GM19468 (cell line): Measurements from ENCODE around the gene TMEM175.
"Not testable (repeated sequence)": the region's sequence is repeated elsewhere in the genome, so short reads cannot be mapped to it uniquely, and the experiment has no call there.

Source experiments
- ATAC-seq: cut with Tn5 transposase; IDR thresholded peaks from one replicate; pipeline ENCODE4 v1.9.1; 2021; ENCODE audit warnings: mild to moderate bottlenecking, moderate library complexity, moderate number of reproducible peaks; ENCODE audit not compliant: unreplicated experiment; ENCODE audit errors: extremely low read depth

The TMEM175 gene

DNA sequence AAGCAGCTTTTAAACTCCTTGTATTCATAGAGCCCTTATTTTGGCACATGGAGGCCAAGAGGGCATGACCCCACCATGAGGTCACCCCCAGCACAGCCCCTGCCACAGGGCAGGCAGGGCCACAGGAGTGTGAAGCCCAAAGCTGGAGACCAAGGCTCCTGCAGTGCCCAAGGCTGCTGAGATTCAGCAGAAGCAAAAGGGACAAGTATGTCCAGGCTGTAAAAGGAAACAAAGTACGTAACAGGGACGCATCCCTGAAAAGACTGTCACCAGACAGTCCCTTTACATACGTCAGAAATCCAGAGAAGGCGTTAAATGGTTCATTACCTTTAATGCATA, 19.0 kb upstream of the TMEM175 start:
- ATAC-seq = no peak

DNA sequence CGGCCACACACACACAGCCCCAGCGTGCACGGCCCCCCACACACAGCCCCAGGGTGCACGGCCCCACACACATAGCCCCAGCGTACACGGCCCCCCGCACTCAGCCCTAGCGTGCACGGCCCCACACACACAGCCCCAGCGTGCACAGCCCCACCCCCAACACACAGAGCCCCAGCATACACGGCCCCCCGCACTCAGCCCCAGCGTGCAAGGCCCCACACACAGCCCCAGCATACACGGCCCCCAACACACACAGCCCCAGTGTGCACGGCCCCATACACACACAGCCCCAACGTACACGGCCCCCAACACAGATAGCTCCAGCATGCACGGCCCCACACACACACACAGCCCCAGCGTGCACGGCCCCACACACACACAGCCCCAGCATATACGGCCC, 17.7 kb upstream of the TMEM175 start:
- no peak for ATAC-seq

DNA sequence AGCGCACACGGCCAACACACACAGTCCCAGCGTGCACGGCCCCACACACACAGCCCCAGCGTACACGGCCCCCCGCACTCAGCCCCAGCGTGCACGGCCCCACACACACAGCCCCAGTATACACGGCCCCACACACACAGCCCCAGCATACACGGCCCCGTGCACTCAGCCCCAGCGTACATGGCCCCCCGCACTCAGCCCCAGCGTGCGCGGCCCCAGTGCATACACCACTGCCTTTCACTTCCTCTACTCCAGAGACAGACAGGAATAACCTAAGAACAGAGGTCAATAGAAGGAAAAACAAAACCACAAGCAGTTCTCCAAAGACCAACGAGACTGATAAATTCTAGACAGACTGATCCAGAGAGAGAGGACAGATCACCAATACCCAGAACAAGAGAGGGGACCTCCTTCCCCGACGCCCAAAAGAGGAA, 17.2 kb upstream of the TMEM175 start:
- no peak for ATAC-seq

DNA sequence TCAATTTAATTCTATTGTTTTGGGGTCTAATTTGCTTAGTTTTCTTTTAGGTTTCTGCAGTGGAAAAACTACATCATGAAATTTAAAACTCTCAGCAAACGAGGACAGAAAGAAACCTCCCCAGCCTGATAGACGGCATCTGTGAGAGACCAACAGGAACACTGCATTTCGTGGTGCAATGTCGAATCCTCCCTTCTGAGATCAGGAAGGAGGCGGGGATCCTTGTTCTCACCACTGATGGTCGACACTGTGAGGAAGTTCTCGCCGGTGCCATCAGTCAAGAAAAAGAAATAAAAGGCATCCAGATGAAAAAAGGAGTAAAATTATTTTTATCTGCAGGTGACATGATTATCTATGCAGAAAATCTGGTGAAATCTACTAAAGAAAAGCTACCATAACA, 16.7 kb upstream of the TMEM175 start:
- no peak for ATAC-seq

DNA sequence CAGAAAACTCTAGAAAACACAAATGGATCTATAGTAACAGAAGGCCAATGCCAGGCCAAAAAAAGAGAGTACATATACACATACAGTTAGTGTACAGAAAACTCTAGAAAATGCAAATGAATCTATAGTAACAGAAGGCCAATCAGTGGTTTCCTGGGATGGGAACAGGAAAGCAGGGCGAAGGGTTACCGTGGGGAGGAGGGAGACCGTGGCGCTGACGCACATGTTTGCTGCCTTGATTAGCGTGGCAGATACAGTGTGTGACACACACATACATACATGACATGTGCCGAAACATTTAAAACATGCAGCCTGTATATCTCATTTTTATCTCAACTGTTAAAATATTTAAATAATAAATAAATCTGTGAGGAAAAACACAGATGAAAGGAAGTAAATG, 14.8 kb upstream of the TMEM175 start:
- no peak for ATAC-seq

DNA sequence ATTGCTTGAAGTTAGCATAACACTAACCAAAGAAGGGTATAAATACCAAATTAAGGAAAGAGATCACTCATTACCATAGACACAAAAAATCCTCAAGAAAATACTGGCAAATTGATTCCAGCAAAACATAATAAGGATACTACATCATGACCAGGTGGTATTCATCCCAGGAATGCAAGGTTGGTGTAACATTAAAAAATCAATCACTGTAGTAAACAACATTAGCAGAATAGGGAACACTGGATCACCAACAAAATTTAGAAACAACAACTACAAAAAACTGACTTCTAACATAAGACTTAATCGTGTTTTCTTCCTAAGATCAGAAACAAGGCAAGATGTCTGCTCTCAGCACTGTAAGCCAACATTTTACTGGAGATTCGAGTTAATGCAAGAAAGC, 14.3 kb upstream of the TMEM175 start:
- ATAC-seq = no peak

DNA sequence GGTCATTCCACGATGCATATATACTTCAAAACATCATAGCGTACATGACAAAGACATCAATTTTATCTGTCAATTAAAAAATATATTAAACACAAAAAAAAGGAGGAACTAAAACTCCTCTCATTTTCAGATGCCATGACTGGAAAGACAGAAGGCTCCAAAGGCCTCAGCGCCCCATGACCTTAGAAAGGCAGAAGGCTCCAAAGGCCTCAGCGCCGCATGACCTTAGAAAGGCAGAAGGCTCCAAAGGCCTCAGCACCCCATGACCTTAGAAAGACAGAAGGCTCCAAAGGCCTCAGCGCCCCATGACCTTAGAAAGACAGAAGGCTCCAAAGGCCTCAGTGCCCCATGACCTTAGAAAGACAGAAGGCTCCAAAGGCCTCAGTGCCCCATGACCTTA, 13.7 kb upstream of the TMEM175 start:
- not testable (repeated sequence) for ATAC-seq

DNA sequence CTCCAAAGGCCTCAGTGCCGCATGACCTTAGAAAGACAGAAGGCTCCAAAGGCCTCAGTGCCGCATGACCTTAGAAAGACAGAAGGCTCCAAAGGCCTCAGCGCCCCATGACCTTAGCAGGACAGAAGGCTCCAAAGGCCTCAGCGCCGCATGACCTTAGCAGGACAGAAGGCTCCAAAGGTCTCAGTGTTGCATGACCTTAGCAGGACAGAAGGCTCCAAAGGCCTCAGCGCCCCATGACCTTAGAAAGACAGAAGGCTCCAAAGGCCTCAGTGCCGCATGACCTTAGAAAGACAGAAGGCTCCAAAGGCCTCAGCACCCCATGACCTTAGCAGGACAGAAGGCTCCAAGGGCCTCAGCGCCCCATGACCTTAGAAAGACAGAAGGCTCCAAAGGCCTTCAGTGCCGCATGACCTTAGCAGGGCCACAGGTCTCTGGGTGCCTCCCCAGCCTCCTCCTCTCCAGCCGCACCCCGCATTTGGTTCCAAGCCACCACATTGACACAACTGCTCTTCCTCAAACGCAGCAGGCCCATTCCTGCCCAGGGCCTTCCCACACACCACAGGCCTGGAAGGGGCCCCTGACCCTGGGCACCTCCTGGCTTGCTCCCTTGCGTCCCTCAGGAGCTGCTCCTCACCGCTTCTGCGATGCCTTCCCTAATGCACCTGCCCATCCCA, 13.1 kb upstream of the TMEM175 start:
- ATAC-seq = not testable (repeated sequence)

DNA sequence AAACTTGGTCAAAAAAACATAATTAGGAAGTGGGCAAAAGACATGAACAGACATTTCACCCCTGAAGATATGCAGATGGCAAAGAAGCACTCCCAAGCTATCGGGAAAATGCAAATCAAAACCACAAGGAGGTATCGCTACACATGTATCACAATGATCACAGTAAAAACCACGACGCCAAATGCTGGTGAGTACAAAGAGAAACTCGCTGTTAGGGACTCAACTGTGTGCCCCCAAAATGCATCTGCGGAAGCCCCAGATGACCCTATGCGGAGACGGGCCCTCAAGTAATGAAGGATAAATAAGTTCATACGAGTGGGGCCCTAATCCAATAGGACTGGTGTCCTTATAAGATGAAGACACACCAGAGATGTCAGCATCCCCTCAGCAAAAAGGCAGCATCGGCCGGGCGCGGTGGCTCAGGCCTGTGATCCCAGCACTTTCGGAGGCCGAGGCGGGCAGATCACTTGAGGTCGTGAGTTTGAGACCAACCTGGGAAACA, 10.4 kb upstream of the TMEM175 start:
- ATAC-seq = no peak

DNA sequence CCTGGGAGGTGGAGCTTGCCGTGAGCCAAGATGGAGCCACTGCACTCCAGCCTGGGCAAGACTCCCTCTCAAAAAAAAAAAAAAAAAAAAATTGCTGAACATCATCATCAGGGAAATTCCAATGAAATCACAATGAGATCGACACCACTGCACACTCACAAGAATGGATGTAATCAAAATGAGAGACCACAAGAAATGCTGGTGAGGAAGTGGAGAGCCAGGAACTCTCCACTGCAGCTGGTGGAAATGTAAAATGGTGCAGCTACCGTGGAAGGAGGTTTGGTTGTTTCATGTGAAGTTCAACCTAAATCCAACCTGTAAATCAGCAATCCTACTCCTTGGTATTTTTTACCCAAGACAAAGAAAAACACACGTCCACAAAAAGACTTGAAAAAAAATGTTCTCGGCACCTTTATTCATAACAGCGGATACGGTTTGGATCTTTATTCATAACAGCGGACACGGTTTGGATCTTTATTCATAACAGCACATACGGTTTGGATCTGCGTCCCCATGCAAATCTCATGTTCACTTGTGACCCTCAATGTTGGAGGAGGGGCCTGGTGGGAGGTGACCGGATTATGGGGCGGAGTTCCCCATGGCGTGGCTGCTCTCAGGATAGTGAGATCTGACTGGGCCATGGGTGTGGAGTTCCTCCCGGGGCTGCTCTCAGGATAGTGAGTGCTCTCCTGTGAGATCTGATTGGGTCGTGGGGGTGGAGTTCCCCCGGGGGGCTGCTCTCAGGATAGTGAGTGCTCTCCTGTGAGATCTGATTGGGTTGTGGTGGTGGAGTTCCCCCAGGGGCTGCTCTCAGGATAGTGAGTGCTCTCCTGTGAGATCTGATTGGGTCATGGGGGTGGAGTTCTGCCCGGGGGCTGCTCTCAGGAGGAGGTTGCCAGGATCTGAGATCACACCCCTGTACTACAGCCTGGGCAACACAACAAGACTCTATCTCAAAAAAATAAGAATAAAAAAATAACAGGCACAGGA, 7.9 kb upstream of the TMEM175 start:
- no peak for ATAC-seq

DNA sequence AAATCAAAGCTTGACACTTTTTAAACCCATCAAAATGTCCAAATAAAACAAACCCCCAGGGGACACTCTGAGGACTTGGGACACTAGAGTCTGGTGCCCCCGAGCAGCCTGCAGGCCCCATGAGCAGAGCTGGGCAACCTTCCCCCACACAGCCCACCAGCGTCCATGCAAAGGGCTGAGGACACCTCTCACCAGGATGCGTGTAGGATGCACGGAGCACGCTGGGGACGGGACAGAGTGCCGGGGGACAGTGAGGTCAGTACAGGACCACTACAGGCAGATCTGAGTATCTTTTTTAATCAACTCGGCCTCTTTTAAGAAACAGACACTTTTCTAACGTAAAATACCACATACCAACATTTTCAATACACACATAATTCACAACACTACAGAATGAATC, 7.1 kb upstream of the TMEM175 start:
- no peak for ATAC-seq

DNA sequence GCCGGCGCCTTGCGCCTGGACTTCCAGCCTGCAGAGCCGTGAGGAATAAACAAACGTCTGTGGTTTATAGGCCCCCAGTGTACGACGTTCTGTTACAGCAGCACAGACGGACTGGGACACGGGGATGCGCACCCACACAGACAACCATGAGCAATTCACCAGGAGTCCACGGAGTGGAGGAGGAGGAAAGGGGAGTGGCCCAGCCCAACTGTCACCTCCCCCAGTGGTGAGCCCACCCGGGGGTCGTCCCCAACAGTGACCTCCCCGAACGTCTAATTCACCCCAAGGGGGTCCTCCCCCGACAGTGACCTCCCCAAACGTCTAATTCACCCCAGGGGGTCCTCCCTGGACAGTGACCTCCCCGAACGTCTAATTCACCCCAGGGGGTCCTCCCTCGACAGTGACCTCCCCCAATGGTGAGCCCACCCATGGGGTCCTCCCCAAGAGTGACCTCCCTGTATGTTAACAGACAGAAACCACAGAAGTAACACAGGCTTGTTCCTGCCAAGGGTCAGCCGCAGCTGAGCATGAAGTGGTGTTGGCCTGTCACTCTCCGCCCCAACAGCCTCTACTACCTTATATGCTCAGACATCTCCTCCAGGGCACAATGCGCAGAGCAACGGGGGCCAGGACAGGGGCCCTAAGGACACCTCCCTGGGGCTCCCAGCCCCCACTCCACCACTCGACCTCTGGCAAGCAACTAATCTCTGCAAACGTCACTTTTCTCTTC, 6.3 kb upstream of the TMEM175 start:
- no peak for ATAC-seq

DNA sequence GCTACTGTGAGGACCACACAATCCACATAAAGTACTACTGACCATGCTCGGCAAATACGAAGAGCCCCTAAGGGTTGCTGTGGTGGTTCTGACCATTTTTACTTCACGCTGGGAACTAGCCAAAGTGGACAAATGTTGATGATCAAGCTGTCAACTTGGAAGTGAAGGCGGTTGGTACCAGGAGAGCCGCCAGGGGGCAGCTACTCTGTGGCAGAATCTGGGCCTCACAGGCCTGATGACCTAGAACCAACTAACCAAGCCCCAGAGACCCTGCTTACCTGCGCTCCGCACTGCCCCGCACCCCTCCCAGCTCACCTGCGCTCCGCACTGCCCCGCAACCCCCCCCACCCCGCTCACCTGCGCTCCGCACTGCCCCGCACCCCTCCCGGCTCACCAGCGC, 5.7 kb upstream of the TMEM175 start:
- no peak for ATAC-seq

DNA sequence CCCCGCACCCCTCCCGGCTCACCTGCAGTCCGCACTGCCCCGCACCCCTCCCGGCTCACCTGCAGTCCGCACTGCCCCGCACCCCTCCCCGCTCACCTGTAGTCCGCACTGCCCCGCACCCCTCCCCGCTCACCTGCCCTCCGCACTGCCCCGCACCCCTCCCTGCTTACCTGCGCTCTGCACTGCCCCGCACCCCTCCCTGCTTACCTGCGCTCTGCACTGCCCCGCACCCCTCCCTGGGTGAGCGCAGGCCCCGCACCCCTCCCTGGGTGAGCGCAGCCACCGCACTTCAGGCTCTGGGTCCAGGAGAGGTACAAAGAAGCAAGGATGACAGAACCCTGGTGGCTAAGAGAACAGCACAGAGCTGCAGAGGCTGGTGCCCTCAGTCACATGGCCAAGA, 4.7 kb upstream of the TMEM175 start:
- ATAC-seq = not testable (repeated sequence)

DNA sequence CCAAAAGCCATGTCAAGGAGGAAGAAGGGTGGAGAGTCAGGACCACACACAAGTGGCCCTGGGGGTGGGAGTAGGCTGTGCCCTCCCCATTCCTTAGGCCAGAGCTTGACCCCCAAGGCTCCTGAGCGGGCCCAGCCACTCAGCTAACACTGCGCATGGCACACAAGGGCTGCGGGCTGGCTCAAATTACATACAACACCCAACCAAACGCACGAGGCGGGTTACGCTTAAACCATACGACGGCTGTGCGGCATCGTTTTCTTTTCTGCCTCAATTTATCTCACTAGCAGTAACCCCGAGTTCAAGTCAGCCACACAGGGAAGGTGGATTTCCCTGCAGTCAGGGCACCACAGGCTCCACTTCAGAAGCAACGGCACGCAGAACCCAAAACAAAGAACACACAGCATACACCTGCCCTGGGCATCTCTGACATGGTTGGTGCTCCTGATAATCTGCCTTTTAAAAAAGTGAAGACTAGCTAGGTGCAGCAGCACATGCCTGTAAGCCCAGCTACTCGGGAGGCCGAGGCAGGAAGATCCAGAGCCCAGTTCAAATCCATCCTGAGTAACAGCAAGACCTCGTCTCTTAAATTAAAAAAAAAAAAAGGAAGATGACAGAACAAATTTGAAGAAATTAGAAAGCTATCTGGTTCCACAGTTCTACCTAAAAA, 3.0 kb upstream of the TMEM175 start:
- no peak for ATAC-seq

DNA sequence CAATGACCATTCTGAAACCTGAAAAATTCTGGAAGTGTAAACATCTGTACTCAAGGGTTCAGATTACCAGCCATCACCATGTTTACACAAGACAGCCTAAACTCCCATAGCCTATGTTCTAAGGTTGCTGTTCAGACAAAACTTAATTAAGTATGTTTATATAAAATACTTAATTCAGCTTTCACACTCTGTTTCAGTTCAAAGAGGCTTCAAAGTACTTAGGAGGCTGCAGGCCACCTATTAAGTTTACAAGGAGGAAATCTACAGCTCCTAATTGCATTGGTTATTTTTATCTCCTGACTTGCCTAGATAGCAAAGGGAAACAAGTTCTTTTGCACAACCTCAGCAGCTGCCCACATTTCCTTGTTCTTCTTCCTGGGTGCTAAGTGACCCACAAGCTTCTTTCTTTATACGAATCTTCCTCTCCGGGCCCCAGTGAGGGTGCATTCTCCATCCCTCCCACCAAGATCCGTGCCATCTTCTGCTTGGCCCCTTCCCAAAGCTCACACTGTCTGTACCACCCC, 2.2 kb upstream of the TMEM175 start:
- no peak for ATAC-seq

DNA sequence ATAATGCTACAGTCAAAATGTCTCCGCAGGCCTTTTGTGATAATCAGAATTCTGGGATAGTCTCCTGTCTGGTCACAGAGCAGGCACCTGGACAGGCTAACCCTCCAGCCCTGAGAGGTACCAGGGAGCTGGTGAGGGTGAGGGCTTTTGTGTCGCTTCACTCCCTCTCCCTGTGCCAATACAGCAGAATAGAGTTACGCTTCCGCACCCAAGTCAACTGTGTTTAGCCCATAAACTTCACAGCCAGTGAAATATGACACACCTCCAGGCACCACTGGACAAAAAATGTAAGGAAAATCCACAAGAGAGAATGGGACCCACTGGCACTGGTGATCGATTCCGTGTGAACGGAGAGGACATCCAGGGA, 1.4 kb upstream of the TMEM175 start:
- no peak for ATAC-seq

DNA sequence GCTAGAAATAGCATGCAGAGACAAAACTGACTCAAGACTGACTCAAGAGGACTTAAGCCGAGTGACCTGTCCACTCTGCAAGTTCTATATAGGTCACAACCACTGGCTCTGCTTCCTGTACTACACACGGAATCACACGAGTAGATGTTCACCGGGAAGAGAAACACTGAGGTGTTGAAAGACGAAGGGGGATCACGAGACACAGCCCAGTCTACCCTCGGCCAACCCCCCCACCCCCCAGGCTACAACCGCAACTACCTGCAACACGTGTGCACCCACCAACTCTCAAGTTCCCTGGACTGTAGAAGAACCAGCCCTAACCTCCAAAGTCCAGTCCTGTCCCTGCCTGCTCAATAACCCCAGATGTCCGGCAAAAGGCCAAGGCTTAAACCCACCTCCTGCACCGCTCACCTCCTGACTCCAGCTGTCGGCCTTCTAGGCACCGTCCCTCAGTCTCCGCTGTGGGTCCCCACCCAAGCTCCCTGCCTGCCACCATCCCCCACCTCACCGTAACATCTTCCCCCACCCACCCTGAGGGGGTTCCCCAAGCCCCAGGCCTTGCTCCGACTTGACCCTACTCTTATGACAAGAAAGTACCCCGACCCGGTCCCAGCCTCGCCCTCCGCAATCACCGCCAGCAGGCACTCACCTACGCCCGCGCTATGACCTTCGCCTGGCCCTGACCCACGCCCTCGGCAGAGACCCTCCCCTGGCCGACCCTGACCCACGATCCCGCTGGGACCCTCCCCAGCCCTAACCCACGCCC, 883 bp upstream of the TMEM175 start:
- ATAC-seq = no peak

DNA sequence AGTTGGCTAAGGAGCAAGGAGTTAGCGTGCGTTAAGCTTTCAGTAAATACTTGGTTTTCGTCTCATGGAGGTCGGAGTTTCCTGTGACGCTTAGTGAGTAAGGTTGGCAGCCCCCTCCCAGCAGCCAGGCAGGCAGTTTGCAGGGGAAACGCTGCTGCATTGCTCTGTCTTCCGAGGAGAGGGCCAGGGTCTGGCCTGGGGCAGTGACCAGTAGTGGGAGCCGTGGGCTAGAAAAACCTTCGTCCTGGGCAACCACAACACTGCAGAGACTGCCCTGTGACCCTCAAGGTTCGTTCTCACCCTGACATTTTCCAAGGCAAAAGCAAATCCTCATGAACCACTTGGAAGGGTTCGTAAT, 432 bp downstream of the TMEM175 start:
- no peak for ATAC-seq
